ENCODE data around the gene MXD4. TPM values are rescaled to one million over a fixed set of nuclear protein-coding genes. Genes with fewer than 3 reads are reported as not detected.

MXD4 gene
- total RNA-seq = 53.3 and 56.8 TPM in 2 replicates

GRCh38 chr4:2261853-2262144 is at the start of gene MXD4:
TSS of gene MXD4 (minus strand) at chr4:2262109. CDS start at chr4:2261980, 129 bp downstream.
- H3K4me2 ChIP-seq (ENCODE audit: insufficient read depth, low read length) = peak within 1 kb of the TSS; percentile 93
- no peak for DNase-seq (ENCODE audit: insufficient read length, low spot score, missing footprints)
- H2AFZ ChIP-seq (ENCODE audit: low read length) = peak within 1 kb of the TSS; percentile 68
- TF ChIP-seq, protein P1, sequence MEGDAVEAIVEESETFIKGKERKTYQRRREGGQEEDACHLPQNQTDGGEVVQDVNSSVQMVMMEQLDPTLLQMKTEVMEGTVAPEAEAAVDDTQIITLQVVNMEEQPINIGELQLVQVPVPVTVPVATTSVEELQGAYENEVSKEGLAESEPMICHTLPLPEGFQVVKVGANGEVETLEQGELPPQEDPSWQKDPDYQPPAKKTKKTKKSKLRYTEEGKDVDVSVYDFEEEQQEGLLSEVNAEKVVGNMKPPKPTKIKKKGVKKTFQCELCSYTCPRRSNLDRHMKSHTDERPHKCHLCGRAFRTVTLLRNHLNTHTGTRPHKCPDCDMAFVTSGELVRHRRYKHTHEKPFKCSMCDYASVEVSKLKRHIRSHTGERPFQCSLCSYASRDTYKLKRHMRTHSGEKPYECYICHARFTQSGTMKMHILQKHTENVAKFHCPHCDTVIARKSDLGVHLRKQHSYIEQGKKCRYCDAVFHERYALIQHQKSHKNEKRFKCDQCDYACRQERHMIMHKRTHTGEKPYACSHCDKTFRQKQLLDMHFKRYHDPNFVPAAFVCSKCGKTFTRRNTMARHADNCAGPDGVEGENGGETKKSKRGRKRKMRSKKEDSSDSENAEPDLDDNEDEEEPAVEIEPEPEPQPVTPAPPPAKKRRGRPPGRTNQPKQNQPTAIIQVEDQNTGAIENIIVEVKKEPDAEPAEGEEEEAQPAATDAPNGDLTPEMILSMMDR (IDR thresholded peaks at IDR 0.05; ENCODE audit: extremely low read depth, low read depth, low read length) = no peak
- H3K9me3 ChIP-seq (ENCODE audit: low read depth, low read length) = no peaks in the 10 kb centered on the region
- peaks cover 30% of the 10 kb centered on the region for H3K4me1 ChIP-seq (ENCODE audit: insufficient read depth, low read length)
- peak within 1 kb of the TSS; percentile 75 for H3K27ac ChIP-seq (ENCODE audit: low read depth, low read length)
- peaks cover 44% of the 10 kb centered on the region for H3K79me2 ChIP-seq (ENCODE audit: insufficient read depth, low read length)
- peaks cover 38% of the 10 kb centered on the region for H4K20me1 ChIP-seq (ENCODE audit: insufficient read depth, low read length)
- no peaks in the 10 kb centered on the region for H3K27me3 ChIP-seq (ENCODE audit: insufficient read depth, low read length)
- H3K36me3 ChIP-seq (ENCODE audit: insufficient read depth, low read length) = peaks cover 3% of the 10 kb centered on the region
- H3K4me3 ChIP-seq (ENCODE audit: insufficient read depth, low read length) = peak within 1 kb of the TSS; percentile 87

- DNase-seq (ENCODE audit: insufficient read length, low spot score, missing footprints) = no peak
- H3K27ac ChIP-seq (ENCODE audit: low read depth, low read length) = no peak overlapping the region
- H3K27me3 ChIP-seq (ENCODE audit: insufficient read depth, low read length) = no peaks in the 10 kb centered on the region
- H4K20me1 ChIP-seq (ENCODE audit: insufficient read depth, low read length) = no peaks in the 10 kb centered on the region
- H3K4me2 ChIP-seq (ENCODE audit: insufficient read depth, low read length) = no peak overlapping the region
- H2AFZ ChIP-seq (ENCODE audit: low read length) = no peak overlapping the region
- H3K4me3 ChIP-seq (ENCODE audit: insufficient read depth, low read length) = no peak overlapping the region
- TF ChIP-seq, protein P1 (IDR thresholded peaks at IDR 0.05; ENCODE audit: extremely low read depth, low read depth, low read length) = no peak
- no peaks in the 10 kb centered on the region for H3K4me1 ChIP-seq (ENCODE audit: insufficient read depth, low read length)
- no peaks in the 10 kb centered on the region for H3K9me3 ChIP-seq (ENCODE audit: low read depth, low read length)
- no peaks in the 10 kb centered on the region for H3K79me2 ChIP-seq (ENCODE audit: insufficient read depth, low read length)
- H3K36me3 ChIP-seq (ENCODE audit: insufficient read depth, low read length) = no peaks in the 10 kb centered on the region
Observed at GRCh38 chr4:2306773-2307410, 45.0 kb upstream of the MXD4 start.

- no peaks in the 10 kb centered on the region for H3K27me3 ChIP-seq (ENCODE audit: insufficient read depth, low read length)
- TF ChIP-seq, protein P1 (IDR thresholded peaks at IDR 0.05; ENCODE audit: extremely low read depth, low read depth, low read length) = no peak
- peak; percentile 89 for DNase-seq (ENCODE audit: insufficient read length, low spot score, missing footprints)
- no peak overlapping the region for H3K4me2 ChIP-seq (ENCODE audit: insufficient read depth, low read length)
- H4K20me1 ChIP-seq (ENCODE audit: insufficient read depth, low read length) = no peaks in the 10 kb centered on the region
- H3K36me3 ChIP-seq (ENCODE audit: insufficient read depth, low read length) = no peaks in the 10 kb centered on the region
- H3K4me1 ChIP-seq (ENCODE audit: insufficient read depth, low read length) = no peaks in the 10 kb centered on the region
- H3K9me3 ChIP-seq (ENCODE audit: low read depth, low read length) = no peaks in the 10 kb centered on the region
- no peaks in the 10 kb centered on the region for H3K79me2 ChIP-seq (ENCODE audit: insufficient read depth, low read length)
- H2AFZ ChIP-seq (ENCODE audit: low read length) = no peak overlapping the region
- H3K4me3 ChIP-seq (ENCODE audit: insufficient read depth, low read length) = no peak overlapping the region
- H3K27ac ChIP-seq (ENCODE audit: low read depth, low read length) = no peak overlapping the region
Observed at GRCh38 chr4:2305766-2306501, 44.0 kb upstream of the MXD4 start.

DNA sequence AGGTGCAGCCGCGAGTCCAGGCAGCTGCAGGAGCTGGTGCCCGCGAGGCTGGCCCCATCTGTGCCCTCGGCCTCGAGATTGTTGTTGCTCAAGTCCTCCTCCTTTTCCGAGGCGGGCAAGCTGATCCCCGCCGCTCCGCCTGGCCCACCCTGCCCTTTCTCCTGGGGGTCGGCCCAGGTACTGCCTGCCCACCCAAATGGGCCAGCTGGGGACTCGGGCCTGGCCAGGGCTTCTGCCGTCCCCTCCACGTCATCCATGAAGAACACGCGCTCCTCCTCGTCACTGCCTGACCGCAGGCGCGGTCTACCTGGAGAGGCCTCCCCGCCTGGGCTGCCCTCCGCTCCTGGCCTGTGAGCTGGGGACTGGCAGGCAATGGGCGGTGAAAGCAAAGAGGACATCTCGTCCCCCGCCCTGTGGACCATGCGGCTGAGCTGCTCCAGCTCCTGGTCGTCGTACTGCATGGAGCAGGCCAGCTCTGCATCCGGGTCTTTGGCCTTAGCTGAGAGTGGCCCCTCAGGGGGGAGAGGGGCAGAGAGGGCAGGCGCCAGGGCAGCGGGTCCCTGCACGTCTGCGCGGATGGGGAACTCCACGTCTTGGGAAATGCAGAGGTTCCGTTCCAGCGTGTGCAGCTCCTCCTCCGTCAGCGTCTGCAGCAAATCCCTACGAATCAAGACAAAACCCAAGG is 43.1 kb upstream of the MXD4 start:
- Histone ChIP-seq H3K27ac (ENCODE audit: low read depth, low read length) (no peak overlapping the region), H3K27me3 (ENCODE audit: insufficient read depth, low read length) (no peaks in the 10 kb centered on the region), H3K4me3 (ENCODE audit: insufficient read depth, low read length) (no peak overlapping the region), H2AFZ (ENCODE audit: low read length) (no peak overlapping the region), H3K36me3 (ENCODE audit: insufficient read depth, low read length) (no peaks in the 10 kb centered on the region), H3K79me2 (ENCODE audit: insufficient read depth, low read length) (no peaks in the 10 kb centered on the region), H3K4me1 (ENCODE audit: insufficient read depth, low read length) (no peaks in the 10 kb centered on the region), H3K9me3 (ENCODE audit: low read depth, low read length) (no peaks in the 10 kb centered on the region), H3K4me2 (ENCODE audit: insufficient read depth, low read length) (no peak overlapping the region), H4K20me1 (ENCODE audit: insufficient read depth, low read length) (no peaks in the 10 kb centered on the region)
- no peak for DNase-seq (ENCODE audit: insufficient read length, low spot score, missing footprints)
- TF ChIP-seq, protein P1 (IDR thresholded peaks at IDR 0.05; ENCODE audit: extremely low read depth, low read depth, low read length) = no peak

Data from osteoblast (primary cell).